H9 (cell line): ENCODE results near the gene KLF1. TPM values are rescaled to one million over a fixed set of nuclear protein-coding genes. Genes with fewer than 3 reads are reported as not detected.

ENCODE experiments used
- DNase-seq: peaks from one replicate; pipeline ENCODE4 v3.0.0-alpha.2; 2017
- H2AFZ ChIP-seq: one replicate; pipeline ENCODE4 v1.6.1; 2013; ENCODE audit warnings: mild to moderate bottlenecking, low read length, control low read depth, moderate library complexity
- H2AK5ac ChIP-seq: 2 replicates; pipeline ENCODE4 v1.6.1; 2013; ENCODE audit warnings: low read length, control low read depth, mixed read lengths; ENCODE audit not compliant: insufficient read length
- H2BK120ac ChIP-seq: one replicate; pipeline ENCODE4 v1.6.1; 2013; ENCODE audit warnings: low read depth, mild to moderate bottlenecking, low read length, control low read depth, inconsistent platforms; ENCODE audit not compliant: poor library complexity, severe bottlenecking
- H2BK12ac ChIP-seq: 2 replicates; pipeline ENCODE4 v1.6.1; 2013; ENCODE audit warnings: low read length, control low read depth, mixed read lengths, low read depth; ENCODE audit not compliant: insufficient read length
- H2BK15ac ChIP-seq: 2 replicates; pipeline ENCODE4 v1.6.1; 2013; ENCODE audit warnings: low read depth, low read length, control low read depth
- H2BK20ac ChIP-seq: one replicate; pipeline ENCODE4 v1.6.1; 2013; ENCODE audit warnings: low read depth, mild to moderate bottlenecking, low read length, control low read depth, inconsistent platforms; ENCODE audit not compliant: poor library complexity, severe bottlenecking
- H2BK5ac ChIP-seq: 2 replicates; pipeline ENCODE4 v1.6.1; 2013; ENCODE audit warnings: low read length, control low read depth, mixed read lengths; ENCODE audit not compliant: insufficient read length
- H3K14ac ChIP-seq: 2 replicates; pipeline ENCODE4 v1.6.1; 2013; ENCODE audit warnings: low read length, control low read depth; ENCODE audit not compliant: insufficient read depth
- H3K18ac ChIP-seq: 2 replicates; pipeline ENCODE4 v1.6.1; 2013; ENCODE audit warnings: low read depth, mild to moderate bottlenecking, mixed read lengths, low read length, control low read depth; ENCODE audit not compliant: insufficient read length
- H3K23ac ChIP-seq: 2 replicates; pipeline ENCODE4 v1.6.1; 2013; ENCODE audit warnings: low read length, control low read depth, mixed read lengths, low read depth; ENCODE audit not compliant: insufficient read length
- H3K23me2 ChIP-seq: 2 replicates; pipeline ENCODE4 v1.6.1; 2013; ENCODE audit warnings: low read depth, mild to moderate bottlenecking, mixed read lengths, low read length, control low read depth; ENCODE audit not compliant: insufficient read length, poor library complexity, severe bottlenecking
- H3K27ac ChIP-seq: 2 replicates; pipeline ENCODE4 v1.5.1; 2013; ENCODE audit warnings: low read length, control low read depth, mixed read lengths, low read depth; ENCODE audit not compliant: insufficient read length
- H3K27me3 ChIP-seq: 2 replicates; pipeline ENCODE4 v1.6.1; 2013; ENCODE audit warnings: low read length, control low read depth, inconsistent platforms; ENCODE audit not compliant: insufficient read depth
- H3K4ac ChIP-seq: 2 replicates; pipeline ENCODE4 v1.6.1; 2013; ENCODE audit warnings: low read depth, mild to moderate bottlenecking, control low read depth, inconsistent platforms, low read length, moderate library complexity
- H3K4me1 ChIP-seq: 2 replicates; pipeline ENCODE4 v1.6.1; 2013; ENCODE audit warnings: low read length, control low read depth, inconsistent platforms; ENCODE audit not compliant: insufficient read depth
- H3K4me2 ChIP-seq: 2 replicates; pipeline ENCODE4 v1.6.1; 2013; ENCODE audit warnings: low read length, control low read depth, mixed read lengths; ENCODE audit not compliant: insufficient read length, insufficient read depth
- H3K56ac ChIP-seq: 2 replicates; pipeline ENCODE4 v1.6.1; 2013; ENCODE audit warnings: low read depth, mild to moderate bottlenecking, mixed read lengths, low read length, control low read depth; ENCODE audit not compliant: insufficient read length
- H3K79me1 ChIP-seq: 2 replicates; pipeline ENCODE4 v1.6.1; 2013; ENCODE audit warnings: low read depth, mild to moderate bottlenecking, moderate library complexity, low read length, control low read depth, inconsistent platforms; ENCODE audit not compliant: insufficient read depth, poor library complexity, severe bottlenecking
- H3K79me2 ChIP-seq: 2 replicates; pipeline ENCODE4 v1.6.1; 2013; ENCODE audit warnings: low read length, control low read depth, inconsistent platforms; ENCODE audit not compliant: insufficient read depth
- H3K9ac ChIP-seq: 2 replicates; pipeline ENCODE4 v1.6.1; 2013; ENCODE audit warnings: low read length, control low read depth, mixed read lengths; ENCODE audit not compliant: insufficient read length; ENCODE audit errors: extremely low read depth
- H3K9me3 ChIP-seq: one replicate; pipeline ENCODE4 v1.6.1; 2013; ENCODE audit warnings: low read depth, low read length, inconsistent platforms; ENCODE audit not compliant: control insufficient read depth
- H3T11ph ChIP-seq: one replicate; pipeline ENCODE4 v1.6.1; 2013; ENCODE audit warnings: mild to moderate bottlenecking, low read length, control low read depth, inconsistent platforms
- H4K20me1 ChIP-seq: one replicate; pipeline ENCODE4 v1.6.1; 2013; ENCODE audit not compliant: control insufficient read depth, insufficient read length, insufficient read depth
- H4K5ac ChIP-seq: 2 replicates; pipeline ENCODE4 v1.6.1; 2013; ENCODE audit warnings: low read depth, mild to moderate bottlenecking, mixed read lengths, low read length, control low read depth; ENCODE audit not compliant: insufficient read length
- H4K8ac ChIP-seq: replicated peaks from 2 replicates; pipeline ENCODE4 v1.6.1; 2013; ENCODE audit warnings: low read length, control low read depth, mixed read lengths, low read depth; ENCODE audit not compliant: insufficient read length
- H4K91ac ChIP-seq: 2 replicates; pipeline ENCODE4 v1.6.1; 2013; ENCODE audit warnings: low read depth, mild to moderate bottlenecking, moderate library complexity, mixed read lengths, low read length, control low read depth; ENCODE audit not compliant: insufficient read length
- H3K27ac Mint-ChIP-seq, 3 experiments: 2 replicates in 2 of 3; 3 replicates in 1 of 3; pipeline ENCODE4 v1.8.0; 2020 to 2021; ENCODE audit warnings: mixed read lengths in 3 of 3, mild to moderate bottlenecking in 1 of 3, moderate library complexity in 1 of 3
- H3K27me3 Mint-ChIP-seq: 2 replicates; pipeline ENCODE4 v1.8.0; 2021; ENCODE audit warnings: low read depth, mild to moderate bottlenecking, moderate library complexity, mixed read lengths
- H3K36me3 Mint-ChIP-seq, 3 experiments: 2 replicates in 2 of 3; 3 replicates in 1 of 3; pipeline ENCODE4 v1.8.0; 2020 to 2021; ENCODE audit warnings: low read depth in 3 of 3, mixed read lengths in 3 of 3; ENCODE audit not compliant: insufficient read depth in 1 of 3
- H3K4me1 Mint-ChIP-seq, 2 experiments: 2 replicates each; pipeline ENCODE4 v1.8.0; 2020; ENCODE audit warnings: mixed read lengths in 2 of 2
- H3K4me3 Mint-ChIP-seq, 2 experiments: 2 replicates in 1 of 2; 3 replicates in 1 of 2; pipeline ENCODE4 v1.8.0; 2020 to 2021; ENCODE audit warnings: mild to moderate bottlenecking in 2 of 2, mixed read lengths in 2 of 2, moderate library complexity in 1 of 2
- H3K9me3 Mint-ChIP-seq, 2 experiments: 2 replicates in 1 of 2; 3 replicates in 1 of 2; pipeline ENCODE4 v1.8.0; 2020; ENCODE audit warnings: mild to moderate bottlenecking in 2 of 2, mixed read lengths in 2 of 2, moderate library complexity in 1 of 2
- WGBS: extraction: QIAGEN DNeasy Blood & Tissue Kit; methylation state at CpG from one replicate; pipeline ENCODE4 v1.1.7; 2013; ENCODE audit warnings: missing lambda C conversion rate, low lambda C conversion rate, mixed read lengths; ENCODE audit not compliant: insufficient read length; ENCODE audit errors: extremely low coverage; 5-methylcytosine and 5-hydroxymethylcytosine counted together
- total RNA-seq: library from RNA; stranded (reverse); gene quantifications from 2 replicates; pipeline ENCODE4 v1.2.1, GENCODE V29; 2021
- TF ChIP-seq, protein P1 (sequence below): fragments of 200-600 bp; sonication (generic); conservative IDR thresholded peaks from 3 replicates; pipeline ENCODE4 v1.8.0; 2021; ENCODE audit warnings: antibody characterized with exemption, mild to moderate bottlenecking

KLF1 gene
- total RNA-seq, 1 experiment from 2014 or later = 0.37 TPM

DNA sequence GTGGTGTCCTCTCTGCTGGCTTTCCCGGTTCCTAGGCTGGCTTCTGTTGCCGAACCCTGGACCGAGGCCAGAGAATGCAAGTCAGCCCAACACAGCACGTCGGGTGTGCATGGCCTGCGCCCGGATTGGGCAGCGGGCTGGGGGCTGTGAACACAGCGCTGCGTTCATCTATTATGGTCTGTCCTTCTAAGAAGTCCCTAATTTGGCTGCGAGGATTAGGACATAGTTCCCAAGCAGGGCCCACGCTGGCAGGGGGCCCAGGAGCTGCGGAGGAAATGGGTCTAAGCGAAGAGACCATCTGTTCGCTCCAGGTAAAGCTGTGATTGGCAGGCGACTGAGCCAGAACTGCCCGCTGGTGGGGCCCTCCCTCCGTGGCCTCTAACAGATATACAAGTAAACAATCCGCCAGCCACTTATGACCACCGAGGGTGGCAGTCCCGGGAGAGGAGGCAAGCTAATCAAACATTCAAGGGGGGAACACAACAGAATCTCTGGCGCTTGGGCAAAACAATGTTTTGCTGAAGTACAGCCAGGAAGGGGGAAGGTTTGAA lies 26.1 kb upstream of the KLF1 start:
- H3K18ac ChIP-seq = peak overlapping the region; percentile 33
- no peak overlapping the region for H2BK15ac ChIP-seq
- peak overlapping the region; percentile 69 to 99 (median 96); a peak in 6 of 7 replicates for H3K27ac Mint-ChIP-seq
- H3K4me3 Mint-ChIP-seq = peak overlapping the region; percentile 24 to 69; a peak in 4 of 5 replicates
- H3K36me3 Mint-ChIP-seq = no peaks in the 10 kb centered on the region
- no peaks in the 10 kb centered on the region for H3K23me2 ChIP-seq
- H3K23ac ChIP-seq = no peak overlapping the region
- no peak overlapping the region for H2BK20ac ChIP-seq
- no peaks in the 10 kb centered on the region for H3K79me1 ChIP-seq
- H3T11ph ChIP-seq = no peak overlapping the region
- H4K5ac ChIP-seq = no peak overlapping the region
- H3K79me2 ChIP-seq = no peaks in the 10 kb centered on the region
- peaks cover 20 to 25% of the 10 kb centered on the region in 2 experiments for H3K4me1 Mint-ChIP-seq
- no peak overlapping the region; the same call in 1 of the 2 replicates for H3K4ac ChIP-seq
- no peak overlapping the region for H3K9ac ChIP-seq
- WGBS = no CpG with 5 or more reads among the region's 22 CpGs
- no peak overlapping the region for H4K91ac ChIP-seq
- no peaks in the 10 kb centered on the region for H3K9me3 ChIP-seq
- H3K27me3 Mint-ChIP-seq = peaks cover 14% of the 10 kb centered on the region
- no peak overlapping the region for H4K8ac ChIP-seq
- H3K14ac ChIP-seq = peak overlapping the region; percentile 24; the same call in 1 of the 2 replicates
- no peak overlapping the region for H2BK120ac ChIP-seq
- no peak overlapping the region for H2BK12ac ChIP-seq
- H3K27me3 ChIP-seq = peaks cover 2% of the 10 kb centered on the region; the same call in 1 of the 2 replicates
- H3K56ac ChIP-seq = no peak overlapping the region
- no peak overlapping the region for H2BK5ac ChIP-seq
- H2AFZ ChIP-seq = no peak overlapping the region
- TF ChIP-seq, protein P1, sequence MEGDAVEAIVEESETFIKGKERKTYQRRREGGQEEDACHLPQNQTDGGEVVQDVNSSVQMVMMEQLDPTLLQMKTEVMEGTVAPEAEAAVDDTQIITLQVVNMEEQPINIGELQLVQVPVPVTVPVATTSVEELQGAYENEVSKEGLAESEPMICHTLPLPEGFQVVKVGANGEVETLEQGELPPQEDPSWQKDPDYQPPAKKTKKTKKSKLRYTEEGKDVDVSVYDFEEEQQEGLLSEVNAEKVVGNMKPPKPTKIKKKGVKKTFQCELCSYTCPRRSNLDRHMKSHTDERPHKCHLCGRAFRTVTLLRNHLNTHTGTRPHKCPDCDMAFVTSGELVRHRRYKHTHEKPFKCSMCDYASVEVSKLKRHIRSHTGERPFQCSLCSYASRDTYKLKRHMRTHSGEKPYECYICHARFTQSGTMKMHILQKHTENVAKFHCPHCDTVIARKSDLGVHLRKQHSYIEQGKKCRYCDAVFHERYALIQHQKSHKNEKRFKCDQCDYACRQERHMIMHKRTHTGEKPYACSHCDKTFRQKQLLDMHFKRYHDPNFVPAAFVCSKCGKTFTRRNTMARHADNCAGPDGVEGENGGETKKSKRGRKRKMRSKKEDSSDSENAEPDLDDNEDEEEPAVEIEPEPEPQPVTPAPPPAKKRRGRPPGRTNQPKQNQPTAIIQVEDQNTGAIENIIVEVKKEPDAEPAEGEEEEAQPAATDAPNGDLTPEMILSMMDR = no peak
- no peak overlapping the region for H2AK5ac ChIP-seq
- peak; percentile 71 for DNase-seq
- peak overlapping the region; percentile 15 for H3K4me2 ChIP-seq
- no peaks in the 10 kb centered on the region for H4K20me1 ChIP-seq
- H3K9me3 Mint-ChIP-seq = no peaks in the 10 kb centered on the region; a peak in 1 of 5 replicates
- H3K27ac ChIP-seq = no peak overlapping the region
- H3K4me1 ChIP-seq = peaks cover 4% of the 10 kb centered on the region; the same call in 1 of the 2 replicates
